ENCODE measurements around the gene MYADM. TPM values are rescaled to one million over a fixed set of nuclear protein-coding genes. Genes with fewer than 3 reads are reported as not detected.
A peak's percentile ranks its signal among the peaks of the same experiment; 100 is the strongest.
"Not testable (repeated sequence)": the region's sequence is repeated elsewhere in the genome, so short reads cannot be mapped to it uniquely, and the experiment has no call there.

The MYADM gene
- total RNA-seq, 4 donors from 2014 or later, result 4.5 to 12.6 (median 8.8) TPM

GRCh38 chr19:53868892-53869804 lies 1.5 kb downstream of the MYADM start:
- H3K9me3 ChIP-seq, result no peaks in the 10 kb centered on the region
- peaks cover 4 to 16% of the 10 kb centered on the region in 2 donors for H3K4me1 ChIP-seq
- TF ChIP-seq CTCF (IDR thresholded peaks at IDR 0.05 in 4 of 5, conservative IDR thresholded peaks at IDR 0.05 in 1 of 5) (peak in 4 of 5 experiments; percentile 27 to 35 (median 27)), POLR2A (IDR thresholded peaks at IDR 0.05) (peak; percentile 68 to 70)
- DNase-seq (peak; percentile 53 to 63), ATAC-seq (peak in 1 of 2 donors; percentile 41)
- H3K27ac ChIP-seq, result peak overlapping the region; percentile 83 to 92 (median 86)
- no peaks in the 10 kb centered on the region for H3K36me3 ChIP-seq
- H3K4me3 ChIP-seq, result peak overlapping the region; percentile 64 to 70 (median 67)
- intact Hi-C loops (cut with DNase I; ENCODE audit: low total_unique reads), result no loop called here
- H3K27me3 ChIP-seq, result peaks cover 6 to 34% (median 23%) of the 10 kb centered on the region in 3 donors
- in situ Hi-C loops (cut with MboI; ENCODE audit: low sequenced_read_pairs in 4 of 4), result no loop called here

- intact Hi-C loops (cut with DNase I; ENCODE audit: low total_unique reads); H3K9me3 ChIP-seq; H3K36me3 ChIP-seq; DNase-seq; ATAC-seq; in situ Hi-C loops (cut with MboI; ENCODE audit: low sequenced_read_pairs in 4 of 4): not testable (repeated sequence)
- H3K27ac ChIP-seq, result peak overlapping the region; percentile 83 to 92 (median 86)
- peaks cover 4 to 16% of the 10 kb centered on the region in 2 donors for H3K4me1 ChIP-seq
- peaks cover 6 to 34% (median 23%) of the 10 kb centered on the region in 3 donors for H3K27me3 ChIP-seq
- peak overlapping the region; percentile 64 to 70 (median 67) for H3K4me3 ChIP-seq
Measured at GRCh38 chr19:53869805-53870484, 2.3 kb downstream of the MYADM start.

- DNase-seq, result no peak
- H3K27ac ChIP-seq, result peak overlapping the region; percentile 83 to 92 (median 86)
- H3K36me3 ChIP-seq, result no peaks in the 10 kb centered on the region
- H3K4me1 ChIP-seq, result peaks cover 4 to 16% of the 10 kb centered on the region in 2 donors
- H3K27me3 ChIP-seq, result peaks cover 6 to 34% (median 23%) of the 10 kb centered on the region in 3 donors
- no peak overlapping the region for H3K4me3 ChIP-seq
- TF ChIP-seq POLR2A (IDR thresholded peaks at IDR 0.05) (no peak), CTCF (IDR thresholded peaks at IDR 0.05 in 4 of 5, conservative IDR thresholded peaks at IDR 0.05 in 1 of 5) (no peak)
- no peaks in the 10 kb centered on the region for H3K9me3 ChIP-seq
- no peak for ATAC-seq
- in situ Hi-C loops (cut with MboI; ENCODE audit: low sequenced_read_pairs in 4 of 4) (no loop called here), intact Hi-C loops (cut with DNase I; ENCODE audit: low total_unique reads) (no loop called here)
Measured at GRCh38 chr19:53870485-53870844, 2.8 kb downstream of the MYADM start.

- ATAC-seq, result no peak
- H3K9me3 ChIP-seq, result no peaks in the 10 kb centered on the region
Measured at GRCh38 chr19:53871454-53871853, 3.8 kb downstream of the MYADM start.

More at GRCh38 chr19:53871454-53871853, 3.8 kb downstream of the MYADM start:
- Histone ChIP-seq H3K27ac (no peak overlapping the region), H3K4me1 (peaks cover 4 to 16% of the 10 kb centered on the region in 2 donors), H3K27me3 (peaks cover 6 to 27% (median 21%) of the 10 kb centered on the region in 3 donors), H3K4me3 (no peak overlapping the region), H3K36me3 (no peaks in the 10 kb centered on the region)
- DNase-seq, result no peak
- intact Hi-C loops (cut with DNase I; ENCODE audit: low total_unique reads) (no loop called here), in situ Hi-C loops (cut with MboI; ENCODE audit: low sequenced_read_pairs in 4 of 4) (no loop called here)
- TF ChIP-seq POLR2A (IDR thresholded peaks at IDR 0.05), result no peak
- no peak for TF ChIP-seq CTCF (IDR thresholded peaks at IDR 0.05 in 4 of 5, conservative IDR thresholded peaks at IDR 0.05 in 1 of 5)
